Activated gamma-delta T cell treated with anti-CD3 and anti-CD28 coated beads, Interleukin-2, amount 50 U/mL, for 16 hours (primary cell): Measurements from ENCODE around the gene PTPRS.
"Not testable (repeated sequence)": the region's sequence is repeated elsewhere in the genome, so short reads cannot be mapped to it uniquely, and the experiment has no call there.

Source experiments
- DNase-seq: peaks from one replicate; pipeline ENCODE4 v3.0.0-alpha.2; 2020; ENCODE audit warnings: low read depth

PTPRS gene

GRCh38 chr19:5333581-5334365, 6.8 kb downstream of the PTPRS start:
- no peak for DNase-seq

- no peak for DNase-seq
These were observed 8.1 kb downstream of the PTPRS start for GRCh38 chr19:5332501-5332900.

- no peak for DNase-seq
These were observed 8.8 kb downstream of the PTPRS start for GRCh38 chr19:5331790-5332189.

GRCh38 chr19:5330307-5330720, 10.3 kb downstream of the PTPRS start:
- DNase-seq: no peak

GRCh38 chr19:5329141-5329540, 11.5 kb downstream of the PTPRS start:
- no peak for DNase-seq

GRCh38 chr19:5328407-5328806, 12.2 kb downstream of the PTPRS start:
- DNase-seq: not testable (repeated sequence)

GRCh38 chr19:5326986-5327623, 13.5 kb downstream of the PTPRS start:
- no peak for DNase-seq

GRCh38 chr19:5326545-5326944, 14.1 kb downstream of the PTPRS start:
- DNase-seq: no peak

GRCh38 chr19:5324947-5325346, 15.7 kb downstream of the PTPRS start:
- no peak for DNase-seq

DNA sequence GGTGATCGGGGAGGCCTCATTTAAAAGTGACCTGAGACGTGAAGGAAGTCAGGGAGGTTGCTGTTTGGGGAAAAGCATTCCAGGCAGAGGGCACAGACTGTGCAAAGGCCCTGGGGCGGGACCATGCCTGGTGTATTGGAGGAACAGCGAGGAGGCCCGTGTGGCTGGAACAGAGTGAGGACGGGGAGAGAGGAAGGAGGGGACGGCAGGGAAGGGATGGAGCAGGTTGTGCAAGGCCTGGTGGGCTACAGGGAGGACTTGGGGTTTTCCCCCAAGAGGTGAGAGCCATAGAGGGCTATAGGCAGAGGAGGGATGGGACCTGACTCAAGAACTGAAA, 17.2 kb downstream of the PTPRS start:
- DNase-seq: no peak

- DNase-seq: no peak
These were observed 18.5 kb downstream of the PTPRS start for GRCh38 chr19:5321851-5322681.

GRCh38 chr19:5321066-5321642, 19.5 kb downstream of the PTPRS start:
- DNase-seq: no peak

DNA sequence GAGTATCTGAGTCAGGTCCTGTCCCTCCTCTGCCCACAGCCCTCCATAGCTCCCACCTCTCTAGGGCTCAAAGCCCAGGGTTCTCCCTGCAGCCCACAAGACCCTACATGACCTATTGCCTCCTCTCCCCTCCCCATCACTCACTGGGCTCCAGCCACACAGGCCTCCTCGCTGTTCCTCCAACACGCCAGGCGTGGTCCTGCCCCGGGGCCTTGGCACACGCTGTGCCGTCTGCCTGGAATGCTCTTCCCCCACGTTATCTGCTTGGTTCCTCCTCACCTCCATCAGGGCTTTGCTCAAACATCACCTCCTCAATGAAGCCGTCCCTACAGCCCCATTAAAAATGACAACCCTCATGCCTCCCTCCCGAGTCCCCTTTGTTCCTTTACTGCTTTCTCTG, 21.1 kb downstream of the PTPRS start:
- no peak for DNase-seq

GRCh38 chr19:5318306-5318705, 22.3 kb downstream of the PTPRS start:
- DNase-seq: no peak

DNA sequence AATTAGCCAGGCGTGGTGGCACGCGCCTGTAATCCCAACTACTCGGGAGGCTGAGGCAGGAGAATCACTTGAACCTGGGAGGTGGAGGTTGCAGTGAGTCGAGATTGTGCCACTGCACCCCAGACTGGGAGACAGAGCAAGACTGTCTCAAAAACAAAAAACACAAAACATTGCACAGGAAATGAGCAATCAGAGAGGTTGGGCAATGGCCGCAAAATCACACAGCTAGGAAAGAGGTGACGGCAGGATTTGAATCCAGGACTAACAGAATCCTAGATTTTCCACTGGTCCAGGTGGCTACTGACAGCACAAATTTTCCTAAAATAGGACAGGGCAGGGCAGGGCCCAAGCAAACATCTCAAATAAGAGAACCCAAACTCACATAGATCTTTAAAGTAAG, 23.3 kb downstream of the PTPRS start:
- DNase-seq: no peak

- no peak for DNase-seq
These were observed 24.5 kb downstream of the PTPRS start for GRCh38 chr19:5316138-5316537.

GRCh38 chr19:5314907-5315298, 25.7 kb downstream of the PTPRS start:
- no peak for DNase-seq

GRCh38 chr19:5314012-5314906, 26.4 kb downstream of the PTPRS start:
- DNase-seq: no peak

DNA sequence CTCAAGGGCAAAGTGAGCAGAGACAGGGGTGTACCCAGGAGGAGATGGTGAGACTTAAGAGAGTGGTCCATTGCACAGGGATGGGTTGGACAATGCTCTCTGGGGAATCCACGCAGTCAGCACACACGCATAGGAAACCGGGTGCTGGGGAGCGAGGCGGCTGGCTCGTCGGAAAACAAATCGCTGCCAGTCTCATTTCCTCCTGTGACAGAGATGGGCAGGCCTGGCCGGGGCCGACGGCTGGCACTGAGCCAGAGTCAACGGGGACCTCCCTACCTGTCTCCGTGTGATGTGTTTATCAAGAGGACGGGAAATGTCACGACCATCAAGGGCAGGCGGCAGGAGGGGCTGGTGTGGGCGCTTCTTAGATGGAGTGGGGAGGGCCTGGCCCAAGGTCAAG, 27.3 kb downstream of the PTPRS start:
- no peak for DNase-seq

DNA sequence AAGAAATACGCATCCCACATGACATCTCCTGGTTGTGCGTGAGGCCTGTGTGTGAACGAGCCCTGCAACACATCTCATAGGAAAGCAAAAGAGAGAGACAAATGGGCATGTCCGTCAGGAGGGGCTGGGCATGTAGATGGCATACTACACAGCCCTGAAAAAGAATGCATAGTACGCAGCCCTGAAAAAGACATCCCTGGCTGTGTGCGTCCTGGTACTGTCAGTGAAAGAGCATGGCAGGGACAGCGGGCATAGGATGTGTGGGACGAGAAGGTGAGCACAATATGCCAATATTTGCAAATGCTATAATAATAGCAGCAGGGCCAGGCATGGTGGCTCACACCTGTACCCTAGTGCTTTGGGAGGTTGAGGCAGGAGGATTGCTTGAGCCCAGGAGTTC, 28.6 kb downstream of the PTPRS start:
- no peak for DNase-seq

GRCh38 chr19:5309438-5310204, 31.0 kb downstream of the PTPRS start:
- no peak for DNase-seq
